ENCODE measurements around the gene DEXI.

GRCh38 chr16:10954903-10955302 lies 12.6 kb upstream of the DEXI start:
- TF ChIP-seq POLR2A (IDR thresholded peaks at IDR 0.05): no peak
- TF ChIP-seq, protein P1, sequence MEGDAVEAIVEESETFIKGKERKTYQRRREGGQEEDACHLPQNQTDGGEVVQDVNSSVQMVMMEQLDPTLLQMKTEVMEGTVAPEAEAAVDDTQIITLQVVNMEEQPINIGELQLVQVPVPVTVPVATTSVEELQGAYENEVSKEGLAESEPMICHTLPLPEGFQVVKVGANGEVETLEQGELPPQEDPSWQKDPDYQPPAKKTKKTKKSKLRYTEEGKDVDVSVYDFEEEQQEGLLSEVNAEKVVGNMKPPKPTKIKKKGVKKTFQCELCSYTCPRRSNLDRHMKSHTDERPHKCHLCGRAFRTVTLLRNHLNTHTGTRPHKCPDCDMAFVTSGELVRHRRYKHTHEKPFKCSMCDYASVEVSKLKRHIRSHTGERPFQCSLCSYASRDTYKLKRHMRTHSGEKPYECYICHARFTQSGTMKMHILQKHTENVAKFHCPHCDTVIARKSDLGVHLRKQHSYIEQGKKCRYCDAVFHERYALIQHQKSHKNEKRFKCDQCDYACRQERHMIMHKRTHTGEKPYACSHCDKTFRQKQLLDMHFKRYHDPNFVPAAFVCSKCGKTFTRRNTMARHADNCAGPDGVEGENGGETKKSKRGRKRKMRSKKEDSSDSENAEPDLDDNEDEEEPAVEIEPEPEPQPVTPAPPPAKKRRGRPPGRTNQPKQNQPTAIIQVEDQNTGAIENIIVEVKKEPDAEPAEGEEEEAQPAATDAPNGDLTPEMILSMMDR (IDR thresholded peaks at IDR 0.05): no peak

Measured in body of pancreas (tissue), 4 donors.